Fibroblast of lung (primary cell): ENCODE data around the gene UCK2.

Experiments
- CTCF ChIP-seq, 2 donors: IDR thresholded peaks in 1 of 2; conservative IDR thresholded peaks in 1 of 2; 1 replicate in 1 of 2; 2 replicates in 1 of 2; pipeline ENCODE4 v1.5.1; 2011 to 2012; ENCODE audit warnings: low read length in 2 of 2, control low read depth in 1 of 2, inconsistent platforms in 1 of 2, low read depth in 1 of 2, mild to moderate bottlenecking in 1 of 2
- EZH2 ChIP-seq: IDR thresholded peaks from 2 replicates; pipeline ENCODE4 v1.5.1; 2012; ENCODE audit warnings: low read length, control low read depth, mild to moderate bottlenecking; ENCODE audit errors: missing control alignments

GRCh38 chr1:165895451-165895871 is 68.0 kb downstream of the UCK2 start:
- TF ChIP-seq CTCF (conservative IDR thresholded peaks at IDR 0.05 in 1 of 2, IDR thresholded peaks at IDR 0.05 in 1 of 2; ENCODE audit: low read depth in 1 of 2, low read length in 2 of 2) (no peak), EZH2 (no peak)
